ENCODE data around the gene PTMS. TPM values are rescaled to one million over a fixed set of nuclear protein-coding genes. Genes with fewer than 3 reads are reported as not detected.

Gene PTMS
- total RNA-seq, 4 donors from 2014 or later: 91.6 to 131 (median 114) TPM

- no peak for DNase-seq (ENCODE audit: low spot score in 2 of 2)
- TF ChIP-seq CTCF (IDR thresholded peaks at IDR 0.05) (no peak), POLR2A (IDR thresholded peaks at IDR 0.05) (no peak)
- 67 to 68% methylated on average over 12 of the region's 12 CpGs for WGBS, 2 donors
- no peak overlapping the region for H3K4me3 ChIP-seq (ENCODE audit: low read depth, poor library complexity, severe bottlenecking)
- intact Hi-C loops (cut with DNase I; ENCODE audit: low total_unique reads): no loop called here
Measured at GRCh38 chr12:6771509-6772330, 5.6 kb downstream of the PTMS start.

GRCh38 chr12:6772331-6772695 is 6.2 kb downstream of the PTMS start, which contains the start of gene LAG3:
TSS of gene LAG3 (plus strand) at chr12:6772520. CDS start at chr12:6772853, 333 bp downstream.
- H3K4me3 ChIP-seq (ENCODE audit: low read depth, poor library complexity, severe bottlenecking): no peak within 1 kb of the TSS
- intact Hi-C loops (cut with DNase I; ENCODE audit: low total_unique reads): no loop called here
- TF ChIP-seq CTCF (IDR thresholded peaks at IDR 0.05): no peak
- TF ChIP-seq POLR2A (IDR thresholded peaks at IDR 0.05): no peak
- DNase-seq (ENCODE audit: low spot score in 2 of 2): no peak
- WGBS, 2 donors: 68% methylated on average over 15 of the region's 15 CpGs

GRCh38 chr12:6772726-6773589 is 6.8 kb downstream of the PTMS start:
- DNase-seq (ENCODE audit: low spot score in 2 of 2): no peak
- TF ChIP-seq CTCF (IDR thresholded peaks at IDR 0.05): no peak
- TF ChIP-seq POLR2A (IDR thresholded peaks at IDR 0.05): no peak
- no peak overlapping the region for H3K4me3 ChIP-seq (ENCODE audit: low read depth, poor library complexity, severe bottlenecking)
- intact Hi-C loops (cut with DNase I; ENCODE audit: low total_unique reads): no loop called here
- WGBS, 2 donors: 76 to 79% methylated on average over 18 to 20 of the region's 21 CpGs

- TF ChIP-seq CTCF (IDR thresholded peaks at IDR 0.05) (no peak), POLR2A (IDR thresholded peaks at IDR 0.05) (no peak)
- no peak for DNase-seq (ENCODE audit: low spot score in 2 of 2)
- intact Hi-C loops (cut with DNase I; ENCODE audit: low total_unique reads): no loop called here
- 36 to 52% methylated on average over 24 to 26 of the region's 60 CpGs for WGBS, 2 donors
- no peak overlapping the region for H3K4me3 ChIP-seq (ENCODE audit: low read depth, poor library complexity, severe bottlenecking)
Measured at GRCh38 chr12:6773590-6774351, 7.6 kb downstream of the PTMS start.

GRCh38 chr12:6774499-6775062 is 8.4 kb downstream of the PTMS start:
- no peak for DNase-seq (ENCODE audit: low spot score in 2 of 2)
- TF ChIP-seq POLR2A (IDR thresholded peaks at IDR 0.05): no peak
- no peak for TF ChIP-seq CTCF (IDR thresholded peaks at IDR 0.05)
- intact Hi-C loops (cut with DNase I; ENCODE audit: low total_unique reads): no loop called here
- WGBS, 2 donors: 86 to 94% methylated on average over 15 of the region's 15 CpGs
- H3K4me3 ChIP-seq (ENCODE audit: low read depth, poor library complexity, severe bottlenecking): no peak overlapping the region
